HUES6 (cell line): ENCODE measurements around the gene MTERF2.
"Not testable (repeated sequence)": the region's sequence is repeated elsewhere in the genome, so short reads cannot be mapped to it uniquely, and the experiment has no call there.

Experiments
- H3K27ac ChIP-seq: 2 replicates; pipeline ENCODE4 v1.7.0; 2013; ENCODE audit warnings: low read depth, mild to moderate bottlenecking, low read length, inconsistent platforms
- H3K27me3 ChIP-seq: 2 replicates; pipeline ENCODE4 v1.6.1; 2013; ENCODE audit warnings: low read length; ENCODE audit not compliant: control insufficient read depth, insufficient read depth
- H3K36me3 ChIP-seq: 2 replicates; pipeline ENCODE4 v1.6.1; 2013; ENCODE audit warnings: low read length; ENCODE audit not compliant: control insufficient read depth, insufficient read depth
- H3K4me1 ChIP-seq: 2 replicates; pipeline ENCODE4 v1.6.1; 2013; ENCODE audit warnings: low read length; ENCODE audit not compliant: control insufficient read depth, insufficient read depth
- H3K4me3 ChIP-seq: 2 replicates; pipeline ENCODE4 v1.5.1; 2013; ENCODE audit warnings: low read depth, low read length
- H3K9ac ChIP-seq: one replicate; pipeline ENCODE4 v1.6.1; 2013; ENCODE audit warnings: mild to moderate bottlenecking, low read length
- H3K9me3 ChIP-seq: 2 replicates; pipeline ENCODE4 v1.6.1; 2013; ENCODE audit warnings: low read depth, low read length; ENCODE audit not compliant: control insufficient read depth, insufficient read depth

Gene MTERF2, protein sequence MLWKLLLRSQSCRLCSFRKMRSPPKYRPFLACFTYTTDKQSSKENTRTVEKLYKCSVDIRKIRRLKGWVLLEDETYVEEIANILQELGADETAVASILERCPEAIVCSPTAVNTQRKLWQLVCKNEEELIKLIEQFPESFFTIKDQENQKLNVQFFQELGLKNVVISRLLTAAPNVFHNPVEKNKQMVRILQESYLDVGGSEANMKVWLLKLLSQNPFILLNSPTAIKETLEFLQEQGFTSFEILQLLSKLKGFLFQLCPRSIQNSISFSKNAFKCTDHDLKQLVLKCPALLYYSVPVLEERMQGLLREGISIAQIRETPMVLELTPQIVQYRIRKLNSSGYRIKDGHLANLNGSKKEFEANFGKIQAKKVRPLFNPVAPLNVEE

GRCh38 chr12:106986625-106987389, at the start of gene MTERF2:
Gene MTERF2 (minus strand): TSS chr12:106987146. CDS start chr12:106978714, 8,432 bp downstream.
- Histone ChIP-seq H3K4me3 (peak within 1 kb of the TSS; percentile 91), H3K9me3 (no peaks in the 10 kb centered on the region), H3K36me3 (peaks cover 16% of the 10 kb centered on the region), H3K9ac (peak within 1 kb of the TSS; percentile 87), H3K27ac (no peak within 1 kb of the TSS; the same call in 1 of the 2 replicates), H3K27me3 (no peaks in the 10 kb centered on the region), H3K4me1 (peaks cover 13% of the 10 kb centered on the region)

DNA sequence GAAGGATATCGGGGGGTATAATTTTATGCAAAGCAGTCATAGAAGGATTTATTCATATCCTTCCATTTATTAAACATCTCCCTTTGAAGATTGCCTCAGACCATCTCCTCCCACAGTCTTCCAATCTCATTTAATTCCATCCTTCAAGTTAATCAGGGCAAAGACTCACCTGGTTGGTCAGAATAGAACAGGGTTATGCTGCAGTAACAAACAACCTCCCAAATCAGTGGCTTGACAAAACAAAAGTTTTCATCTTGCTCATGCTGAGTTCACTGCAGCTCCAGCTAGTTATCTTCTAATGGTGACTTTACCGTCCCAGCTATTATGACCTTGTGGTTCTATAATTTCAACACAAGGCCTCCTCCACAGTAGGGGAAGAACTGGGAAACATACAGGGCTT, 48.8 kb upstream of the MTERF2 start:
- Histone ChIP-seq H3K27me3 (no peaks in the 10 kb centered on the region), H3K27ac (no peak overlapping the region), H3K4me1 (no peaks in the 10 kb centered on the region; the same call in 1 of the 2 replicates), H3K9ac (no peak overlapping the region), H3K36me3 (no peaks in the 10 kb centered on the region), H3K9me3 (0 out of 2 replicates have a peak, but pooled peaks cover 2% of the 10 kb centered on the region), H3K4me3 (no peak overlapping the region)

DNA sequence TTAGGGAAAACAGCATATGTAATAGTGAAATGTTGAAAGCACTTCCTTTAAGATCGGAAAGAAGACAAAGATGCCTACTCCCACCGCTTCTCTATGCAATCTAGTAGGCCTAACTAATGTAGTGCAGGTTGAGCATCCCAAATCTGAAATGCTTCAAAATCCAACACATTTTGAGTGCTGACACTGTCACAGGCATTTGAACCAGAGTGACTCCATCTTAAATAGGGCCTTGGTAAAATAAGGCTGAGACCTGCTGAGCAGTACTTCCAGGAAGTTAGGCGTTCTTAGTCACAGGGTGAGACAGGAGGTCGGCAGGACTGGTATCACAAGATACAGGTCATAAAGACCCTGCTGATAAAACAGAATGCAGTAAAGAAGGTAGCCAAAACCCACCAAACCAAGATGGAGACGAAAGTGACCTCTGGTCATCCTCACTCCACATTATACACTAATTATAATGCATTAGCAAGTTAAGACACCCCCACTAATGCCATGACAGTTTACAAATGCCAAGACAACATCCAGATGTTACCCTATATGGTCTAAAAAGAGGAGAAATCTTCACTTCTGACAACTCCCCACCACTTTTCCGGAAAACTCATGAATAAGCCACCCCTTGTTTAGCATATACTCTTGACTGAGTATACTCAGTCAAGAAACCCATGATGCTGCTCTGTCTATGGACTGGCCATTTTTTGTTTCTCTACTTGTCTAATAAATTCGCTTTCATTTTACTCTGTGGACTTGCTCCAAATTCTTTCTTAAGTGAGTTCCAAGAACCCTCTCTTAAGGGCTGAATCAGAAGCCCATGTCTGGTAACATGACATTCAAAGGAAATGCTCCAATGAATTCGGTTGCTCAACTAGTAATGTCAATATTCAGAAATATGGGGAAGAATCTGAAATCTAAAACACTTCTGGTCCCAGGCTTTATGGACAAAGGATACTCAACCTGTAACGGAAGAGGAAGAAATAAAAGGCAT, 47.1 kb upstream of the MTERF2 start:
- Histone ChIP-seq H3K9me3 (0 out of 2 replicates have a peak, but pooled peaks cover 2% of the 10 kb centered on the region), H3K36me3 (no peaks in the 10 kb centered on the region), H3K27ac (no peak overlapping the region), H3K27me3 (no peaks in the 10 kb centered on the region), H3K9ac (no peak overlapping the region), H3K4me3 (no peak overlapping the region), H3K4me1 (no peaks in the 10 kb centered on the region; the same call in 1 of the 2 replicates)

GRCh38 chr12:107032266-107032665, 45.3 kb upstream of the MTERF2 start:
- Histone ChIP-seq H3K9me3 (0 out of 2 replicates have a peak, but pooled peaks cover 2% of the 10 kb centered on the region), H3K36me3 (no peaks in the 10 kb centered on the region), H3K27me3 (no peaks in the 10 kb centered on the region), H3K27ac (no peak overlapping the region), H3K4me3 (no peak overlapping the region), H3K4me1 (no peaks in the 10 kb centered on the region; the same call in 1 of the 2 replicates), H3K9ac (no peak overlapping the region)

DNA sequence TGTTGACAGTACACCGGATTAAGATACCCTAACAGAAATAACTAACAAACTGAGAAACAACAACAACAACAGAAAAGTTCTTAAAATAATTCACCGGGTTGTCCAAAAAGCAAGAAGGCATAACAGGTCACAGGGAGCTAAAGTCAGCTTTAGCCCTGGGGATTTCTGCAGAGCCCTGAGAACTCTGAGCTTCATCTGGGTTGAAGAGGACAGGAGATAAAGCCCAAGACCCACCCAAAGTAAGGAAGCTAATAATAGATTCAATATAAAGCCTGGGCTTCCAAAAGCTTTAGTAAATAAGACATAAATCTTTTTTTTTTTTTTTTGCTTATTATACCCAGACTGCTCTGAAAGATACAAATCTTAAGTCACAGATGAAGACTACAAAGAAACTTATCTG, 44.1 kb upstream of the MTERF2 start:
- Histone ChIP-seq H3K4me1 (no peaks in the 10 kb centered on the region; the same call in 1 of the 2 replicates), H3K27me3 (no peaks in the 10 kb centered on the region), H3K4me3 (no peak overlapping the region), H3K9me3 (no peaks in the 10 kb centered on the region), H3K27ac (no peak overlapping the region), H3K36me3 (no peaks in the 10 kb centered on the region), H3K9ac (no peak overlapping the region)

- H3K9me3 ChIP-seq: no peaks in the 10 kb centered on the region
- H3K4me1 ChIP-seq: peaks cover 7% of the 10 kb centered on the region
- H3K27ac ChIP-seq: no peak overlapping the region
- no peak overlapping the region for H3K4me3 ChIP-seq
- no peaks in the 10 kb centered on the region for H3K27me3 ChIP-seq
- no peak overlapping the region for H3K9ac ChIP-seq
- H3K36me3 ChIP-seq: no peaks in the 10 kb centered on the region
Measured at GRCh38 chr12:107029081-107029480, 42.1 kb upstream of the MTERF2 start.

GRCh38 chr12:107027636-107028053, 40.7 kb upstream of the MTERF2 start:
- Histone ChIP-seq H3K36me3 (no peaks in the 10 kb centered on the region), H3K4me1 (peaks cover 7% of the 10 kb centered on the region), H3K9me3 (no peaks in the 10 kb centered on the region), H3K27me3 (no peaks in the 10 kb centered on the region), H3K4me3 (no peak overlapping the region), H3K9ac (no peak overlapping the region), H3K27ac (no peak overlapping the region)

GRCh38 chr12:107026806-107027635, 40.1 kb upstream of the MTERF2 start:
- Histone ChIP-seq H3K27ac (no peak overlapping the region), H3K9me3 (no peaks in the 10 kb centered on the region), H3K4me3 (no peak overlapping the region), H3K36me3 (no peaks in the 10 kb centered on the region), H3K27me3 (no peaks in the 10 kb centered on the region), H3K4me1 (peaks cover 7% of the 10 kb centered on the region), H3K9ac (no peak overlapping the region)

DNA sequence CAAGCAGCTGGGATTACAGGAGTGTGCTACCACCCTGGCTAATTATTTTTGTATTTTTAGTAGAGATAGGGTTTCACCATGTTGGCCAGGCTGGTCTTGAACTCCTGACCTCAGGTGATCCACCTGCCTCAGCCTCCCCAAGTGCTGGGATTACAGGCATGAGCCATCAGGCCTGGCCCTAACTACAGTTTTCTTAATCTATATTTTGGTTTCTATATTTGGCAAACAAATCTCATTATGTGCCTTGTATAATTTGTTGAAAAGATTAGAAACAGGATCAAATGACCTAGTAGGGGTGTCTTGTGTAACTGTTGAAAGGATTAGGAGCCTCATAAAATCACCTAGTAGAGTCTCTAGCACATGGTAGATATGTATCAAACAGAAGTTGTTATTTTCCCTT, 39.4 kb upstream of the MTERF2 start:
- not testable (repeated sequence) for H3K27me3 ChIP-seq, H3K9me3 ChIP-seq, H3K4me1 ChIP-seq, H3K27ac ChIP-seq, H3K9ac ChIP-seq, H3K36me3 ChIP-seq, H3K4me3 ChIP-seq

GRCh38 chr12:107025671-107026070, 38.7 kb upstream of the MTERF2 start:
- Histone ChIP-seq H3K27me3 (no peaks in the 10 kb centered on the region), H3K27ac (no peak overlapping the region), H3K4me1 (peaks cover 7% of the 10 kb centered on the region), H3K4me3 (no peak overlapping the region), H3K9me3 (no peaks in the 10 kb centered on the region), H3K9ac (no peak overlapping the region), H3K36me3 (no peaks in the 10 kb centered on the region)
